ENCODE data around the gene EFCAB9. TPM values are rescaled to one million over a fixed set of nuclear protein-coding genes. Genes with fewer than 3 reads are reported as not detected.

The EFCAB9 gene
- total and polyA plus RNA-seq, 2 donors: not detected

- no peaks in the 10 kb centered on the region for H3K4me1 ChIP-seq (ENCODE audit: insufficient read depth)
- H3K36me3 ChIP-seq (ENCODE audit: insufficient read depth): no peaks in the 10 kb centered on the region
- 91% methylated on average over 2 of the region's 2 CpGs for WGBS
- no peak overlapping the region for H3K27ac ChIP-seq (ENCODE audit: low read depth)
- H3K4me3 ChIP-seq (ENCODE audit: low read depth, low read length): no peak overlapping the region
- no peak for DNase-seq (ENCODE audit: extremely low spot score)
Observed at GRCh38 chr5:172248637-172249036, 54.7 kb downstream of the EFCAB9 start.

GRCh38 chr5:172251419-172251818 lies 57.4 kb downstream of the EFCAB9 start:
- WGBS: 94% methylated on average over 1 of the region's 1 CpG

GRCh38 chr5:172252501-172252900 lies 58.5 kb downstream of the EFCAB9 start:
- DNase-seq (ENCODE audit: extremely low spot score): no peak
- WGBS: 97% methylated on average over 2 of the region's 2 CpGs
- no peak overlapping the region for H3K4me3 ChIP-seq (ENCODE audit: low read depth, low read length)

More at GRCh38 chr5:172251419-172251818, 57.4 kb downstream of the EFCAB9 start:
- no peaks in the 10 kb centered on the region for H3K4me1 ChIP-seq (ENCODE audit: insufficient read depth)
- no peak for DNase-seq (ENCODE audit: extremely low spot score)
- H3K4me3 ChIP-seq (ENCODE audit: low read depth, low read length): no peak overlapping the region
- peaks cover 3% of the 10 kb centered on the region for H3K36me3 ChIP-seq (ENCODE audit: insufficient read depth)
- no peak overlapping the region for H3K27ac ChIP-seq (ENCODE audit: low read depth)

More at GRCh38 chr5:172252501-172252900, 58.5 kb downstream of the EFCAB9 start:
- Histone ChIP-seq H3K36me3 (ENCODE audit: insufficient read depth) (peaks cover 3% of the 10 kb centered on the region), H3K27ac (ENCODE audit: low read depth) (no peak overlapping the region), H3K4me1 (ENCODE audit: insufficient read depth) (no peaks in the 10 kb centered on the region)

Small RNAs within 50 kb of the gene (small RNA-seq; reads per million reads assigned to genes)
- gene RF00191: not detected

Other genes starting within 250 kb of the EFCAB9 start
- 81.3 TPM for gene FBXW11, start 187.5 kb upstream of the EFCAB9 start, total RNA-seq
- 28.3 TPM for gene FBXW11, start 187.5 kb upstream of the EFCAB9 start, polyA plus RNA-seq
- gene STK10, start 5.9 kb upstream of the EFCAB9 start, total RNA-seq: 20.8 TPM
- gene STK10, start 5.9 kb upstream of the EFCAB9 start, polyA plus RNA-seq: 10.6 TPM
- gene UBTD2, start 89.6 kb downstream of the EFCAB9 start, total RNA-seq: 91.8 TPM
- gene UBTD2, start 89.6 kb downstream of the EFCAB9 start, polyA plus RNA-seq: 15.5 TPM